Body of pancreas (tissue), 4 donors: ENCODE measurements around the gene ASAP2. TPM values are rescaled to one million over a fixed set of nuclear protein-coding genes. Genes with fewer than 3 reads are reported as not detected.

ENCODE experiments used
- ATAC-seq: fragments of 150-250 bp; one replicate; pipeline ENCODE4 v1.9.1; 2016
- DNase-seq, 4 donors: peaks; one replicate each; pipeline ENCODE4 v3.0.0-alpha.2; 2019
- H3K27ac ChIP-seq, 4 donors: fragments of 200-600 bp; sonication (generic); 1 replicate in 3 of 4; 2 replicates in 1 of 4; pipeline versions ENCODE4 v1.5.1 to v1.6.1; 2016 to 2019; ENCODE audit warnings: mild to moderate bottlenecking in 1 of 4, mixed read lengths in 1 of 4, moderate library complexity in 1 of 4
- H3K27me3 ChIP-seq, 2 donors: fragments of 200-600 bp; sonication (generic); one replicate each; pipeline ENCODE4 v1.6.0; 2016; ENCODE audit warnings: mild to moderate bottlenecking in 1 of 2
- H3K36me3 ChIP-seq, 2 donors: fragments of 200-600 bp; sonication (generic); replicated peaks in 1 of 2; 2 replicates each; pipeline ENCODE4 v1.5.1; 2016; ENCODE audit warnings: low read depth in 2 of 2; ENCODE audit not compliant: insufficient read depth in 1 of 2
- H3K4me1 ChIP-seq: fragments of 200-600 bp; sonication (generic); one replicate; pipeline ENCODE4 v1.6.0; 2016
- H3K4me3 ChIP-seq, 2 donors: fragments of 200-600 bp; sonication (generic); 1 replicate in 1 of 2; 2 replicates in 1 of 2; pipeline ENCODE4 v1.5.1; 2016 to 2019
- H3K9me3 ChIP-seq, 3 donors: fragments of 200-600 bp; sonication (generic); 1 replicate in 2 of 3; 2 replicates in 1 of 3; pipeline ENCODE4 v1.5.1; 2016
- POLR2A ChIP-seq, 3 donors: fragments of 450-650 bp; IDR thresholded peaks; one replicate each; pipeline ENCODE4 v1.6.1; 2016; ENCODE audit warnings: antibody characterized with exemption in 3 of 3, mild to moderate bottlenecking in 2 of 3
- WGBS, 2 donors: methylation state at CpG; one replicate each; pipeline ENCODE4 v1.1.5; 2017; 5-methylcytosine and 5-hydroxymethylcytosine counted together
- intact Hi-C: fragments of 100-400 bp; cut with DNase I; formaldehyde crosslinking; loops from one replicate; pipeline ENCODE4 v1.15.1; 2023
- total RNA-seq, 2 donors: library from RNA; depleted of rRNA; stranded (reverse); fragments of >200 nt; gene quantifications; one replicate each; pipeline ENCODE4 v1.1.0, GENCODE V29; 2016
- TF ChIP-seq, protein P1 (sequence below), 7 experiments: fragments of 450-650 bp in 4 of 7; fragments of 200-600 bp in 3 of 7; sonication (generic) in 3 of 7; IDR thresholded peaks; one replicate each; pipeline ENCODE4 v1.5.1; 2016 to 2019; ENCODE audit warnings: antibody characterized with exemption in 7 of 7

The ASAP2 gene
- total RNA-seq, 2 donors from 2014 or later = 12.5 to 23.7 TPM

DNA sequence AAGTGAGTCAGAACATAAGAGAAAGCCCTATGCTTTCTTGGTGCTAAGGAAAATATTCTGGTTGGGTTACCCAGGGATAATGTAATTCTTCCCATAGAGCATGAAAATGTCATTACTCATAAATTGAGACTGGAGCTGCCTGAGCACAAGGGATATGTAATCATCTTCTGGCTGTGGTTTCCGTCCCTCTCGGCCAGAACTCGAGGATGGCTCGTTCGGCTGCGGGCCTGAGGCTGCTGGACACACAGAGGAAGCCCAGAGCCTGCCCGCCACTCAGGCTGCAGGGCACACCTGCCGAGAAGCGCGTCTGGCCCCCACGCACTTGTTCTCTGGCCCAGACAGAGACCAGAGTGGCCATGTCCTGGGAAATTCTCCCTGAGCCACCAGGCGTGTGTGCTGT lies 104.9 kb downstream of the ASAP2 start:
- ATAC-seq (peak; percentile 13), DNase-seq (peak in 3 of 4 donors; percentile 17 to 24 (median 22))
- no peaks in the 10 kb centered on the region for H3K36me3 ChIP-seq
- H3K4me3 ChIP-seq = no peak overlapping the region
- intact Hi-C loops = no loop called here
- H3K9me3 ChIP-seq = no peaks in the 10 kb centered on the region
- H3K4me1 ChIP-seq = peaks cover 19% of the 10 kb centered on the region
- WGBS, 2 donors = 65 to 69% methylated on average over 8 to 12 of the region's 12 CpGs
- TF ChIP-seq POLR2A (IDR thresholded peaks at IDR 0.05) = no peak
- TF ChIP-seq, protein P1, sequence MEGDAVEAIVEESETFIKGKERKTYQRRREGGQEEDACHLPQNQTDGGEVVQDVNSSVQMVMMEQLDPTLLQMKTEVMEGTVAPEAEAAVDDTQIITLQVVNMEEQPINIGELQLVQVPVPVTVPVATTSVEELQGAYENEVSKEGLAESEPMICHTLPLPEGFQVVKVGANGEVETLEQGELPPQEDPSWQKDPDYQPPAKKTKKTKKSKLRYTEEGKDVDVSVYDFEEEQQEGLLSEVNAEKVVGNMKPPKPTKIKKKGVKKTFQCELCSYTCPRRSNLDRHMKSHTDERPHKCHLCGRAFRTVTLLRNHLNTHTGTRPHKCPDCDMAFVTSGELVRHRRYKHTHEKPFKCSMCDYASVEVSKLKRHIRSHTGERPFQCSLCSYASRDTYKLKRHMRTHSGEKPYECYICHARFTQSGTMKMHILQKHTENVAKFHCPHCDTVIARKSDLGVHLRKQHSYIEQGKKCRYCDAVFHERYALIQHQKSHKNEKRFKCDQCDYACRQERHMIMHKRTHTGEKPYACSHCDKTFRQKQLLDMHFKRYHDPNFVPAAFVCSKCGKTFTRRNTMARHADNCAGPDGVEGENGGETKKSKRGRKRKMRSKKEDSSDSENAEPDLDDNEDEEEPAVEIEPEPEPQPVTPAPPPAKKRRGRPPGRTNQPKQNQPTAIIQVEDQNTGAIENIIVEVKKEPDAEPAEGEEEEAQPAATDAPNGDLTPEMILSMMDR (IDR thresholded peaks at IDR 0.05) = no peak
- H3K27me3 ChIP-seq = no peaks in the 10 kb centered on the region
- peak overlapping the region in 2 of 4 donors; percentile 24 to 29 for H3K27ac ChIP-seq

DNA sequence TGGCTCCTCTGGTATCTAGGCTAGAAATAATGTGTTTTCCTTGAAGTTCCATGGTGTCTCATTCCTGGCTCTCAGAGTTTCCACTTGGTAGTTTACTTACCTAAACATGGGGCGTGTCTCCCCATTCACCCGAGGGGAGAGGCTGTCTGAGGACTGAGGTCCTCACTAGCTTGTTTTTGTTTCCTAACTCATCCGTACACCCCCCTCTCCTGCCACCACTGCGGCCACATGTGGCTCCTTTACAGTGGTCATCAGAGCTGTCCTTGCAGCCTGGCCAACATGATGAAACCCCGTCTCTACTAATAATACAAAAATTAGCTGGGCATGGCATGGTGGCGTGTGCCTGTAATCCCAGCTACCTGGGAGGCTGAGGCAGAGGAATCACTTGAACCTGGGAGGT lies 106.0 kb downstream of the ASAP2 start:
- Histone ChIP-seq H3K4me3 (no peak overlapping the region), H3K27ac (no peak overlapping the region), H3K4me1 (peaks cover 15% of the 10 kb centered on the region), H3K36me3 (no peaks in the 10 kb centered on the region), H3K9me3 (no peaks in the 10 kb centered on the region), H3K27me3 (no peaks in the 10 kb centered on the region)
- TF ChIP-seq POLR2A (IDR thresholded peaks at IDR 0.05) = no peak
- TF ChIP-seq, protein P1 (IDR thresholded peaks at IDR 0.05) = no peak
- intact Hi-C loops = no loop called here
- DNase-seq = no peak
- WGBS, 2 donors = 85 to 97% methylated on average over 6 of the region's 6 CpGs
- ATAC-seq = no peak

DNA sequence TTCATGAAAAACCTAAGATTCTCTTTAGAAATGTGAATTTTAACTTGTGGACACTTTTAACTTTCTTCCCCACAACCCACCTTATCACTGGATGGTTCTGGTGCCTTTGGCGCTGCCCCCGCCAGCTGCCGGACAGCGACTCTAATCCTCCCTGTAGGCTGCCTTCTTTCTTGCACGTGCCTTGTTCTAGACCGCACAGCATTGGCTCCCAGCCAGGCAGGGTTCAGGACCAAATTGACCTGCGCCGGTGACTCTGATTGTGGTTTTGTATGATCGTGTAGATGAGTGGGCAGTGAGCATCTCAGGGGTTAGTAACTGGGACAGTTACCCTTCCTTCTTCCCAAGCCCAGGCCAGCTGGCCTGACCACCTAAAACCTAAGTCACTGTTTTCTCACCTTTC lies 106.8 kb downstream of the ASAP2 start:
- no peak for DNase-seq
- ATAC-seq = no peak
- Histone ChIP-seq H3K4me1 (peaks cover 16% of the 10 kb centered on the region), H3K36me3 (no peaks in the 10 kb centered on the region), H3K27me3 (no peaks in the 10 kb centered on the region), H3K27ac (no peak overlapping the region), H3K4me3 (no peak overlapping the region), H3K9me3 (no peaks in the 10 kb centered on the region)
- intact Hi-C loops = no loop called here
- TF ChIP-seq, protein P1 (IDR thresholded peaks at IDR 0.05) = no peak
- TF ChIP-seq POLR2A (IDR thresholded peaks at IDR 0.05) = no peak
- WGBS, 2 donors = 93% methylated on average over 9 of the region's 9 CpGs

DNA sequence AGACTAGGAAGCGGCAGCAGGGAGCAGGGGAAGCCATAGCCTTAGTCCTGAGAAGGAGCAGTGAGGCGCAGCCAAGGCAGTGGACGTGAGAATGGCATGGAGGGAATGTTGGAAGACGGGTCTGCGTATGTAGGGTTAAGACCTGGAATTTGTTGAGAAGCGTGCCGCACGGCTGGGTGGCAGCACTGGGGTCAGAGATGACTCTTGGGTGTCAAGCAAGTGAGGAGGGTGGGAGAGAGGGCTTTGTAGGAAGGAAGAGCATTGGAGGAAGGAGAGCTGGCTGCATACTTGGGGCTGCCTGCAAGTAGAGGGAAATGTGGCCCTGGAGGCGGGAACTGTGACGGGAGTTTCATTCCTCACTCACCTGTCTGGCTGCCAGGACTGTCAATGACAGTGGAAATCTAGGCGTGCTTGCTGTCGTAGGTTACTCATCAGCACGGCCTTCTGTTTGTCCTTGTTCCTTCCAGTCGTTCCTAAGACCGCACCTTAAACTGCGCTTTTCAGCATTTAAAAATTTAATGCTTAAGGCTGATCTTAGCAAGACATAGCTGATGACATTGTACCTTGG lies 108.8 kb downstream of the ASAP2 start:
- Histone ChIP-seq H3K36me3 (no peaks in the 10 kb centered on the region), H3K4me3 (no peak overlapping the region), H3K27ac (no peak overlapping the region), H3K4me1 (peaks cover 22% of the 10 kb centered on the region), H3K9me3 (no peaks in the 10 kb centered on the region), H3K27me3 (no peaks in the 10 kb centered on the region)
- TF ChIP-seq POLR2A (IDR thresholded peaks at IDR 0.05) = no peak
- TF ChIP-seq, protein P1 (IDR thresholded peaks at IDR 0.05) = no peak
- WGBS, 2 donors = 78 to 87% methylated on average over 16 of the region's 16 CpGs
- intact Hi-C loops = no loop called here
- ATAC-seq = no peak
- DNase-seq = peak in 1 of 4 donors; percentile 13

DNA sequence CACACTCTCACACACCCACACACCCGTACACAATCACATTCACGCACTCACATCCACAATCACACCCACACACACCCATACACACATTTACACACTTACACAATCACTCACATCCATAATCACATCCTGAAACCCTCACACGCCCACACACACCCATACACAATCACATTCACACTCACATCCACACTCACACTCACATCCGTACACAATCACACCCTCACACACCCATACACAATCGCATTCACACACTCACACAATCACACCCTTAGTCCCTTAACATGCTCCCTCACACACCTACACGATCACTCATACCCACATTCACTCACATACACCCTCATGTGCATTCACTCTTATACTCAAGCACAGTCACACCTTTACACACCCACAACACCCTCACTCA lies 110.9 kb downstream of the ASAP2 start:
- H3K36me3 ChIP-seq = no peaks in the 10 kb centered on the region
- WGBS, 2 donors = 88 to 90% methylated on average over 6 of the region's 6 CpGs
- no peak overlapping the region for H3K27ac ChIP-seq
- intact Hi-C loops = no loop called here
- H3K27me3 ChIP-seq = no peaks in the 10 kb centered on the region
- peaks cover 14% of the 10 kb centered on the region for H3K4me1 ChIP-seq
- DNase-seq = no peak
- no peaks in the 10 kb centered on the region for H3K9me3 ChIP-seq
- ATAC-seq = no peak
- no peak overlapping the region for H3K4me3 ChIP-seq
- TF ChIP-seq POLR2A (IDR thresholded peaks at IDR 0.05) = no peak
- TF ChIP-seq, protein P1 (IDR thresholded peaks at IDR 0.05) = no peak
